NCI-H748 (cell line): ENCODE data around the gene PTBP3.
A peak's percentile ranks its signal among the peaks of the same experiment; 100 is the strongest.
"Not testable (repeated sequence)": the region's sequence is repeated elsewhere in the genome, so short reads cannot be mapped to it uniquely, and the experiment has no call there.

Experiments used
- DNase-seq: peaks from one replicate; lab custom pipeline; 2025; ENCODE audit not compliant: unreplicated experiment; lab: John Stamatoyannopoulos, UW

PTBP3 gene, protein sequence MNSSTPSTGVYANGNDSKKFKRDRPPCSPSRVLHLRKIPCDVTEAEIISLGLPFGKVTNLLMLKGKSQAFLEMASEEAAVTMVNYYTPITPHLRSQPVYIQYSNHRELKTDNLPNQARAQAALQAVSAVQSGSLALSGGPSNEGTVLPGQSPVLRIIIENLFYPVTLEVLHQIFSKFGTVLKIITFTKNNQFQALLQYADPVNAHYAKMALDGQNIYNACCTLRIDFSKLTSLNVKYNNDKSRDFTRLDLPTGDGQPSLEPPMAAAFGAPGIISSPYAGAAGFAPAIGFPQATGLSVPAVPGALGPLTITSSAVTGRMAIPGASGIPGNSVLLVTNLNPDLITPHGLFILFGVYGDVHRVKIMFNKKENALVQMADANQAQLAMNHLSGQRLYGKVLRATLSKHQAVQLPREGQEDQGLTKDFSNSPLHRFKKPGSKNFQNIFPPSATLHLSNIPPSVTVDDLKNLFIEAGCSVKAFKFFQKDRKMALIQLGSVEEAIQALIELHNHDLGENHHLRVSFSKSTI

DNA sequence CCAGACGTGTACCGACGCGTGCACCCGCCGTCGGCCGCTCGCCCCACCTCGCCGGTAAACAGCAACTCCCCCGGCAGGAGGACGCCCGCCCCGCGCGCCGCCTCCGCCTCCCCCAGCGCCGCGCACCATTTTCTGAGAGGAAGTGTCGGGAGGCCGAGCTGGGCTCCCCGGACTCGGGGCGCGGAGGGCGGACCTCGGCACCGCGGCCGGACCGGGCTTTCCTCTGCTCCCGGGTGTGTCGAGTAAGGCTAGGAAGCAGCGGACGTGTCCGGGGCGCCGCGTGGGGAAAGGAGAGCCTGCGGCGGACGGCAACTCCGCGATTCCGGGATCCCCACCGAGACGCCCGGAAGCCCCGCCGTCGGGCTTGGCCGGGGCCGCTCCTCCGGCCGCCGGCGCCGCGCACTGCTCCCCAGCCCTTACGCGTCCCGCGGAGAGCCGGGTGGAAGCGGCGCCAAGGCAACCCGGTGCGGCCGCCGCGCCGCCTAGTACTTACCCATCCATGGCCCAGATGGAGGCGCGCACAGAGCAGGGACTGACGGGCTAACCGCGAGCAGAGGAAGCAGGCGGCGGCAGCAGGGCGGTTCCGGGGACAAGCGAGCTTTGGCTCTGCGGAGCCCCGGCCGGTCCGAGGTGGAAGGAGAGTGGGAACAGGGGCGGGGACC is at the start of gene PTBP3:
PTBP3 (minus strand) TSS at position 643 of the 662 bp plus-strand sequence. CDS start 35,754 bp downstream, outside the sequence.
- DNase-seq = peak; percentile 98

DNA sequence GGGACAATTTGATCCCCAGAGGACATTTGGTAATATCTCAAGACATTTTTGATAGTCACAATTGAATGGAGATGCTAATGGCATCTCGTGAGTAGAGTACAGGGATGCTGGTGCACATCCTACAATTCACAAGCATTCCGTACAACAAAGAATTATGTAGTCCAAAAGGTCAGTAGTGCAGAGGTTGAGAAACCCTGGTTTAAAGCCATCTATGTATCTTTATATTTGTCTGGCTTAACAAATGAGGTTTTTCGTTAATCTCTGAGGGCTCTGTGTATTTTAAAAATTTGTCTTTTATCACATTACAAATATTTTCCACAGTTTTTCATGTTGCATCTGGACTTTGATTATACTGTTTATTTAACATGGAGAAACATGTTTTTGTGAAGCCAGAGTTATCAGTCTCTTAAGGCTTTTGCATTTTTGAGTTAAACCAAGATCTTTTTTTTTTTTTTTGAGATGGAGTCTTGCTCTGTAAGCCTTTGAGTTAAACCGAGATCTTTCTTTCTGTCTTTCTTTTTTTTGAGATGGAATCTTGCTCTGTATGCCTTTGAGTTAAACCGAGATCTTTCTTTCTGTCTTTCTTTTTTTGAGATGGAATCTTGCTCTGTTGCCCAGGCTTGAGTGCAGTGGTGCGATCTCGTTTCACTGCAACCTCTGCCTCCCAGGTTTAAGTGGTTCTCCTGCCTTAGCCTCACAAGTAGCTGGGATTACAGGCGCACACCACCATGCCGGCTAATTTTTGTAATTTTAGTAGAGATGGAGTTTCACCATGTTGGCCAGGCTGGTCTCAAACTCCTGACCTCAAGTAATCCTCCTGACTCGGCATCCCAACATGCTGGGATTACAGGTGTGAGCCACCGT is 49.3 kb upstream of the PTBP3 start:
- DNase-seq = no peak

DNA sequence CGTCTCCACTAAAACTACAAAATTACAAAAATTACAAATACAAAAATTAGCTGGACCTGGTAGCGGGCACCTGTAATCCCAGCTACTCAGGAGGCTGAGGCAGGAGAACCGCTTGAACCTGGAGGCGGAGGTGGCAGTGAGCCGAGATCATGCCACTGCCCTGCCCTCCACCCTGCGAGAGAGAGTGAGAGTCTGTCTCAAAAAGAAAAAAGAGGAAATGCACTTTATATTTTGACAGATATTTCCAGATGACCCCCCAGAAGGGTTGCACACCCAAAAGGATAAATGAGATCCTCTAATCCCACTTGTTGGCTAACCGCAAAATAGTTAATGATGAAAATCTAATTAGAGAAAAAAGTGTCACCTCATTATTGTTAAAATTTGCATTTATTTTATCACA is 48.6 kb upstream of the PTBP3 start:
- DNase-seq = no peak

DNA sequence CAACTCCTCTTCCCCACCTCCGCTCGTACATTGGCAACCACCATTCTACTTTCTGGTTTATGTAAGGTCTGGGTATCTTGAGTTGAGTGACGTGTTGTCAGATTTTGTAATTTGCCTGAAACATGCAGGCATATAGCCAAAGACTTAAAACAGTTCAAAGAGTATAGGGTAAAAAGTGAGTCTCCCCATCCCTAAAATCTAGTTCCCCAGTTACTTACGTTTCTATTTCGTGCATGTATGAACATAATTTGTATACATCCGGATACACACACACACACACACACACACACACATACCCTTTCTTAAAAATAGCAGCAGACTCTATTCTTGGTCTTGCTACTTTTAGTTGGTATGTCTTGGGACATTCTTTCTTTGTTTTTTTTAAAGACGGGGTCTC is 47.4 kb upstream of the PTBP3 start:
- DNase-seq = no peak

DNA sequence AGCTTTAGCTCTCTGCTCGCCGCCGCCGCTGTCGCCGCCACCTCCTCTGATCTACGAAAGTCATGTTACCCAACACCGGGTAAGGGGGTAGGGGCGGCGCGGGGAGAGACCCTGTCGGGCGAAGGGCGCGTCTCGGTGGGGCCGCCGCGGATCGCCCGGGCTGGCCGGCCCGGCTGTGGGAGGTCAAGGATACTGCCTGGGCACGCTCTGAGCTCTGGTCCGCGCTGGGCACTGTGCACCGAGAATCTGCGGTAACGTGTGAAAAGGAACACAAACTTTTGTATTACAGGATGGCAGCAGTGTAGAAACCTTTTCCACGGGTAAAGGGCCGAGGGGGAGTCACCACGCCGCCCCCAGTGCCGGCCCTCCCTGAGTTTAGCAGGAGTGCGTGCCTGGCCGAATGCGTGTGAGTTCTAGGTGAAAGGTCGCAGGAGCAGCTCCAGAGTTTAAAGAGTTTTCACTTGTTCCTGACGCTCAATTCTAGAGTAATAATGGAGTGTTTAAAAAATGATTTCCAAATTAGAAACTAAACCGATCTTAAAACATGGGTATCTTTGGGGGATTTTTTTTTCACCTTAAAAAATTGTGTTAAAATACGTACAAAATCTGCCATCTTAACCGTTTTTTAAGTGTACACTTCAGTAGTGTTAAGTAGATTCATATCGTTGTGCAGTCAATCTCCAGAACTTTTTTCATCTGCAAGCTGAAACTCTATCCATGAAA is 46.8 kb upstream of the PTBP3 start, which contains the start of gene HSDL2:
HSDL2 (plus strand) TSS at position 7 of the 723 bp plus-strand sequence; CDS start at position 63, 56 bp downstream.
- peak; percentile 42 for DNase-seq

DNA sequence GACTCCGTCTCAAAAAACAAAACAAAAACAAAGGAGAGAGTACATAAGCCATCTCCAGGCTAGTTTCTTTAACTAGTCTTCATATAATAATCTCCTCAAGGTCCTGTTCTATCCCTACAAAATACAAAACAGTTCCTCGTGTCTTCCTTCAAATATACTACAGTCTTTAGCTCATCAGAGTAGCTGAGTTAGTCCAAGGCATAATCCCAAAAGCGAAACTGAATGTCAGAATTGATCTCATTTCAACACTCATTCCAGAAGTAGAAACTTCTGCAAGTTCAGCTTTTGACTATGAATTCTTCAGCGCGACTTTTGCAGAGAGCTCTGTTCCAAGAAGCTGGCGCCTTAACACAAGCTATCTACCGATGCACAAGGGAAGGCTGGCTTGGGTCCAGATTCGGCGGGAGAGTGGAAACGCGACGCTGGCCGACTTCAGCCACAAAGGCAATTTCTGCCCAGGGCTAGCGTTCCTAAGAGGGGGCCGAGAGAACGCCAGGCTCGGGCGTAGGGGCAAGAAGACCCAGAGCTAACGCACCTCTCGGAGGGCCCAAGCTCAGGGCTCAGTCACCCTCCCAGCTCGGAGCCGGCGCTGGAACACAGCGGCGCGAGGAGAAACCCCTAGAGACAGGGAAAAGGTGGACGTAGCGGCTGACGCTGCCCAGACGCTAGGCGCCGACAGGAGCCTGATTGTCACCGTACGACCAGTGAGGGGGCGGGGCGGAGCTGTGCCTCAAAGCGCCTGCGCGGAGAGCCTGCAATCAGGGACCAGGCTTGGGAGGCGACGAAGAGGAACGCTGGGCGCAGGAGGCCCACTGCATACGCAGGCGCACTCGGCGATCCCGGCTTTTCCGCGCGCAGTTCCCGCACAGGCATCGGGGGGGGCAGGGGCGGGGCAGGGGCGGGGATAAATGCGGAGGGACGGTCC is 46.0 kb upstream of the PTBP3 start:
- DNase-seq = peak; percentile 99

DNA sequence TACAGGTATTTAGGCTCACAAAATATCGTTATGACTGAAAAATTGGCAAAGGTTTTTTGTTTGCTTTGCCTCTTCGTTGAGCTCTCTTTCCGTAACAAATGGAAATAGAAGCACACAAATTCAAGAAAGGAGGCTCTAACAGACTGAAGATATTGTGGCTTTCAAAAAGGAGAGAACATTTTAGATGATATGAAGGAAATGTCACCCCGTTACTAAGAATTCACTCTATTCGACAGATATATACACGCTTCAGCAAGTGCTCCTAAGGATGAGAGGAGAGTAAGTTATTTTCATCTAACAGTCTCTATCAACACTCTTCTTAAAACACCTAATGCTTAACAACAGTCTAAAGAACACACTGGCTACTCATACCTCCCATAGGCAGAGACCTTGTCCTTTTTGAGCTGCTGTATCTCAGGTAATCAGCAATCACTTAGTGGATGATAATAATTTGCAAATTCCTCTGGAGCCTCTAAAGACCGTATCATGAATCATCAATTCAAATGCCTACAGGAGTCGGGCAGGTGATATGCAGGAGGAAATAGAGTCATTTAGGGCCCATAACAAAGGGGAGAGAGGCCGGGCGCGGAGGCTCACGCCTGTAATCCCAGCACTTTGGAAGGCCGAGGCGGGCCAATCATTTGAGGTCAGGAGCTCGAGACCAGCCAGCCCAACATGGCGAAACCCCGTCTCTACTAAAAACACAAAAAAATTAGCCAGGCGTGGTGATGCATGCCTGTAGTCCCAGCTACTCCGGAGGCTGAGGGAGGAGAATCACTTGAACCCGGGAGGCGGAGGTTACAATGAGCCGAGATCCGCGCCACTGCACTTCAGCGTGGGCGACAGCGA is 45.1 kb upstream of the PTBP3 start:
- peak; percentile 29 for DNase-seq

DNA sequence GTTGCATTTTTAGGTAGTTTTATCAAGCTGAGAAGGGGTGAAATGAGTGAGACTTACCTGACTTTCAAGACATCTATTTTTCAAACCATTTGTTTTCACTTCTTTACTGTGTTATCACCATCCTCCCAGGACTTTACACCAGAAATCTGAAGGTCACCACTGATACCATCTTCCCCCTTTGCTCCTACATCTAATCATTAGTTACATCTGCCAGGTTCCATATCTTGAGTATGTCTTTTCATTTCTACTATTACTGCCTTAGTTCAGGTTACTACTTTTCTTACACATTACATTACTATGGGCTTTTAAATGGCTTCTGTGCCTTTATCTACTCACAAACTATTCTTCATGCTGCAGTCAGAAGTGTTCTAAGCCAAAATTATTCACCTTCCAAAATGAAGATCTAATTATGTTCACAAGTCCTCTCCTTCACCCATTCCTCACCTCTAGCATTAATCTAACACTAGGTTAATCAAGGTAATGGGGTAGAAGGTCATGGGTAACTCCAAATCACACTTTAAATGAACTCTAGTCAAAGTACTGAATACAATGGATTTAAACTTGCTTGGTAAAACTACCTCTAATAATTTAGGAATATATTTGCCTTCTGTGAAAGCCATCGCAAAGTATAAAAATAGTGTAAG is 44.4 kb upstream of the PTBP3 start:
- no peak for DNase-seq

DNA sequence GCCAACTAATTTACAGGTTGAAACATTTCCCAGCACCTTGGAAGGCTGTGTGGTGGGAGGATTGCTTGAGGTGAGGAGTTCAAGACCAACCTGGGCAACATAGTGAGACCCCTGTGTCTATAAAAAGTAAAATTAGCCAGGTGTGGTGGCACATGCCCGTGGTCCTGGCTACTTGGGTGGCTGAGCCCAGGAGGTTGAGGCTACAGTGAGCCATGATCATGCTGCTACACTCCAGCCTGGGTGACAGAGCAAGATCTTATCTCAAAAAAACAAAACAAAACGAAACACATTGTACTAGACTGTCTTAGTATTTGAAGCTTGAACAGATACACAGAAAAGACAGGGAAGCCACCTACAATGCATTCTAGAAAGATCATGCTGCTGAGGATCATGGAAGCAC is 43.7 kb upstream of the PTBP3 start:
- no peak for DNase-seq

DNA sequence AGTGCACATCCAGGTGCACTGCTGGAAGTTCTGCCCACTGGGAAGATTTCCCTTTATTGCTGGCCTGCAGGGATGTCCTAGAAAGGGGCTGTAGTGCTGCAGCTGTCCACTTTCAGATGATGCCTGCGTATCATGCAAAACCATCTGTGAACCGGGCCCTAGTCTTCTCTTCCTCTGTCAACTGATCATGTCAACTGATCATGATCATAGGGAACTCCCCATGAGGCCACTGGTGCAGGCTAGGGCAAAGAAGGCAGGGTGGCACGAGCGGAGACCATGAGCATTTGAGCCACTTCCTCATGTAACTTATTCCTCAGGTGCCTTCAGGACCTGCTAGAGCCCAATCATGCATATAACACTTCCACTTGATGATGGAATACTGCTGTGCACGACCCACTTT is 41.9 kb upstream of the PTBP3 start:
- DNase-seq = no peak

DNA sequence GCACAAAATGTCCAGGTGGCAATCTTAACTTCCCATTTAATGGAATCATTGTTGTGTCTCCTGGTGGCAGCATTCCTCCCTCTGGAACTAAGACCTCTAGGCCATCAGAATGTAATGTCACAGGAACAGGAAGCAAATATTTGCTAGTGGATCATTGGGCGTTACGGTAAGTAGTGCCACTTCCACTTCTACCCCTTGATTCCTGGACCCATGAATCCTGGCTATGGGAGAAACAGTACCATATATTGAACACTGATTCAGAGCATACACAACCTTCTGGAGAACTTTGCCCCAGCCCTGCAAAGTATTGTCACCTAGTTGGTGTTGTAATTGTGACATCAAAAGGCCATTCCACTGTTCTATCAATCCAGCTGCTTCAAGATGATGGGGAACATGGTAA is 40.8 kb upstream of the PTBP3 start:
- DNase-seq = not testable (repeated sequence)

DNA sequence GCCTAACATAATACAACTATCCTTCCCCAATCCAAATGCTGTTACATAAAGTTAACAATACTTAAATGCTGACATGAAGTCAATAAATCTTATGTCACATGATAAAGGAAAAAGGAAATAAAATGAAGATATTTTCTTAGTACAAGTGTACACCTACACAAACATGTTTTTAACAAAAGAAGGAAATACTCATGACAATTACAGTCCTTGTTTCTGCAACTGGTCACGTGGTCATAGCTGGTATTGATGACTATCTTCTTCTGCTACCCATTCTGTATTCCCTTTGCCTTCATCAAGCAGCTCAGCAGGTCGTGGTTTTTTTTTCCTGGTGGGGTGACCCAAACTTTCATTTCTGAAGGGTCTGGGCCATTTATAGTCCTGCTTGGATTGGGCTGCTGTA is 40.2 kb upstream of the PTBP3 start:
- DNase-seq = not testable (repeated sequence)

DNA sequence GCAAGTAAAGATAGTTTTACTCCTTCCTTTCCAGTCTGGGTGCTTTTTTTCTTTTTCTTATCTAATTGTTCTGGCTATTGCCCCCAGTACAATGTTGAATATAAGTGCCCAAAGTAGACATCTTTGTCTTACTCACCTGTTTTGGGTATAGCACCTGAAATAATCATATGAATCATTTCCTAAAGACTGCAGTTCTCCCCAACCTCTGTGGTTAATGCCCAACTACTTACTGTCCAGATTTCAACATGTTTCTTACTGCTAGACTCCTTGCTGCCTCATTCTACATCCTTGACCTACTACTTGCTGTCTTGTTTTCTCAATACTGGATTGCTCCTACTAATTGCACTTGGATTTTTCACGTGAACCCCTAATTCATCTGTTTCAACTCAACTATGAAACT is 37.6 kb upstream of the PTBP3 start:
- no peak for DNase-seq

DNA sequence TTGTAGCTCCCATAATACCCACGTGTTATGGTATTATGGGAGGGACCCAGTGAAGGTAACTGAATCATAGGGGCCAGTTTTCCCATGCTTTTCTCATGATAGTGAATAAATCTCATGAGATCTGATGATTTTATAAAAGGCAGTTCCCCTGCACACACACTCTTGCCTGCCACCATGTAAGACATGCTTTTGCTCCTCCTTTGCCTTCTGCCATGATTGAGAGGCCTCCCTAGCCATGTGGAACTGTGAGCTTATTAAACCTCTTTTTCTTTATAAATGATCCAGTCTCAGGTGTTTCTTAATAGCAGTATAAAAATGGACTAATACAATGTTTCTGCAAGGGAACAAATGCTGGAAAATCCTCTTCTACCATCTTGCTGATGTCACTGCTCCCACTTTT is 36.4 kb upstream of the PTBP3 start:
- DNase-seq = no peak

DNA sequence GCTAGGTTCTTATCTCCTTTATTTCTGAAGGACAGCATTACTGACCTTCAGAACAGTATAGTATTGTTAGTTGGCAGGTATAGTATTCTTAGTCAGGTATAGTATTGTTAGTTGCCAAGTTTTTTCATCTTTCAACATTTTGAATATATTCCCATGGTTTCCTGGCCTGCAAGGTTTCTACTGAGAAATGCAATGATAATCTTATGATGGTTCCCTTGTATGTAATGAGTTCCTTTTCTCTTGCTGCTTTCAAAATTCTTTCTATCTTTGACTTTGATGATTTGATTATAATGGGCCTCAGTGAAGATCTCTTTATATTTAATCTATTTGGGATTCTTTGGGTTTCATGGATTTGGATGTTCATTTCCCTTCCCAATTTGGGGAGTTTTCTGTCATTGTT is 34.0 kb upstream of the PTBP3 start:
- no peak for DNase-seq

DNA sequence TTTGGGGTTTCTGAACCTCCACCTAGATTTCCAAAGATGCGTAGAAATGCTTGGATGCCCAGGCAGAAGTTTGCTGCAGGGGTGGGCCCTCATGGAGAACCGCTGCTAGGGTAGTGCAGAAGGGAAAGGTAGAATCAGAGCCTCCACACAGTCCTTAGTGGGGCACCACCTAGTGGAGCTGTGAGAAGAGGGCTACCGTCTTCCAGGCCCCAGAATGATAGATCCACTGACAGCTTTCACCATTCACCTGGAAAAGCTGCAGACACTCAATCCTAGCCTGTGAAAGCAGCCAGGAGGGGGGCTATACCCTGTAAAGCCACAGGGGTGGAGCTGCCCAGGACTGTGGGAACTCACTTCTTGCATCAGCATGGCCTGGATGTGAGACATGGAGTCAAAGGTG is 33.2 kb upstream of the PTBP3 start:
- peak; percentile 22 for DNase-seq

DNA sequence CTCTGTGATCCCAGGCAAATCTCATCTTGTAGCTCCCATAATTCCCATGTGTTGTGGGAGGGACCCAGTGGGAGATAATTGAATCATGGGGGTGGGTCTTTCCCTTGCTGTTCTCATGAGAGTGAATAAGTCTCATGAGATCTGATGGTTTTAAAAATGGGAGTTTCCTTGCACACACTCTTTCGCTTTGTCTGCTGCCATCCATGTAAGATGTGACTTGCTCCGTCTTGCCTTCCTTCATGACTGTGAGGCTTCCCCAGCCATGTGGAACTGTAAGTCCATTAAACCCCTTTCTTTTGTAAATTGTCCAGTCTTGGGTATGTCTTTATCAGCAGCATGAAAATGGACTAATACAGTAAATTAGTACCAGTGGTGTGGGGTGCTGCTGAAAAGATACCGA is 31.8 kb upstream of the PTBP3 start:
- not testable (repeated sequence) for DNase-seq

DNA sequence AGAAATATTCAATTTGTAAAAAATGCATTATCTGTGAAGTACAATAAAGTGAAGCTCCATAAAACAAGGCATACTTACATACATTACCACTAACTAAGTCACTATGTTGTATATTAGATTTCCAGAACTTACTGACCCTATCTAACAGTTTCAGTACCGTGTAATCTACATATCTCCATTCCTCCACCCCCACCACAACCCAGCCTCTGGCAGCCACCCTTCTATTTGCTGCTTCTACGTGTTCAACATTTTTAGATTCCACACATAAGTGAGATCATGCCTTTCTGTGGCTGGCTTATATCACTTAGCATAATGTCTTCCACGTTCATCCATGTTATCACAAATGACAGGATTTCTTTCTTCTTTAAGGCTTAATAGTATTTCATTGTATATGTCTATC is 31.3 kb upstream of the PTBP3 start:
- no peak for DNase-seq
